GM21576 (cell line): ENCODE results near the gene CYP3A4.
"Not testable (repeated sequence)": the region's sequence is repeated elsewhere in the genome, so short reads cannot be mapped to it uniquely, and the experiment has no call there.

Experiments used
- ATAC-seq: cut with Tn5 transposase; IDR thresholded peaks from one replicate; pipeline ENCODE4 v1.9.1; 2021; ENCODE audit warnings: mild to moderate bottlenecking, moderate library complexity; ENCODE audit not compliant: unreplicated experiment

Gene CYP3A4

DNA sequence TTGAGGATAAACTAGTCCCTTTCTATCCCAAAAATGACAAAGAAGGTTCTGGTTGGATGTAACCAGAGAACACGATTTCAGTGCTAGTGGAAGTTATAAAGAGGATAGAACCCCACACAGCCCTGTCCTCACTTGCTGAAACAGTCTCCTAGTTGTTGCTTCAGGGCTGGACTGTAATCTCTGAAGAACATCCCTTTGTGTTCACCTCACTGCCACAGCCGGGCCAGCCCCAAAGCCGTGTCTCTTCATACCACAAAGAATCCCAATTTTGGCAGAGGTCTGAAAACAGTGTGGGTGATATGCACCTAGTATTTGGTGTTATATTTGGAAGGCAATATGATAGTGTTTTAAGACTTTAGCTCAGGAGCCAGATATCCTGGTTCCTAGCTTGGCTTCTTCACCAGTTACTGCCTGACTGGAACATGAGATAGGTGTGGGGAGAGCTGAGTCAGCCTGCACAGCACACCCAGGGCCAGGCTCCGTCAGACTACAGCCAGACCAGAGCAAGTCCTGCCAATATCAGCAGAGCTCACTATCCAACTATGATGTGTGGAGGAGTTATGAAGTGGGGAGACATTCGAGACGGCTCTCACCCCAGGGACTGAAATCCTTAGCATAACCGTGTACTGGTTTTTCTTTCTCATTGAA, 21.2 kb downstream of the CYP3A4 start:
- ATAC-seq: no peak

DNA sequence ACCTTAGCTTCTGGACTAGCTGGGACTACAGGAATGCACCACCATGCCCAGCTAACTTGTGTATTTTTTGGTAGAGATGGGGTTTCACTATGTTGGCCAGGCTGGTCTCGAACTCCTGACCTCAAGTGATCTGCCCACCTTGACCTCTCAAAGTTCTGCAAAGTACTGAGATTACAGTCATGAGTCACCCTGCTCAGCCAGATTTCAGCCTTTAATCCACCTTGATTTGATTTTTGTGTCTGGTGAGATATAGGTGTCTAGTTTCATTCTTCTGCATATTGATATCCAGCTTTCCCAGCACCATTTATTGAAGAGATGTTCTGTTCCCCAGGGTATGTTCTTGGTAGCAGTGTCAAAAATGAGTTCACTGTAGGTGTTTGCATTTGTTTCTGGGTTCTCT, 28.9 kb downstream of the CYP3A4 start:
- no peak for ATAC-seq

DNA sequence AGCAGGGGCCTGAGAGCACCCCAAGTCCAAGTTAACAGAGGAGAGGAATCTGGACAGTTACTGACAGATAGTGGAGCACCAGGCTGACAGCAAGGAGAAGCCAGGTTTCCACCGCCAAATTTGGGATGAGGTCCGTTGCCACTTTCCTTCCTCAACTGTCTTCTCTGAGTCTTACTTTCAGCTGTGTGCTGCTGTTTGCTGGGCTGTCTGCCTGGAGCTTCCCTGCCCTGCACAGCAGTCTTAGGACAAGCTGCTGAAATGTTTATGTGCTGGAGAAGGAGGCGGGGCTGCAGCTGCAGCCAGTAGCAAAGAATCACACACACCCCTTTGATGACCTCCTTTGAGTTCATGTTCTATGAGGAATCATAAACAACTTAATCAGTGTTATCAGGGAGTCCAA, 31.6 kb downstream of the CYP3A4 start:
- ATAC-seq: no peak

DNA sequence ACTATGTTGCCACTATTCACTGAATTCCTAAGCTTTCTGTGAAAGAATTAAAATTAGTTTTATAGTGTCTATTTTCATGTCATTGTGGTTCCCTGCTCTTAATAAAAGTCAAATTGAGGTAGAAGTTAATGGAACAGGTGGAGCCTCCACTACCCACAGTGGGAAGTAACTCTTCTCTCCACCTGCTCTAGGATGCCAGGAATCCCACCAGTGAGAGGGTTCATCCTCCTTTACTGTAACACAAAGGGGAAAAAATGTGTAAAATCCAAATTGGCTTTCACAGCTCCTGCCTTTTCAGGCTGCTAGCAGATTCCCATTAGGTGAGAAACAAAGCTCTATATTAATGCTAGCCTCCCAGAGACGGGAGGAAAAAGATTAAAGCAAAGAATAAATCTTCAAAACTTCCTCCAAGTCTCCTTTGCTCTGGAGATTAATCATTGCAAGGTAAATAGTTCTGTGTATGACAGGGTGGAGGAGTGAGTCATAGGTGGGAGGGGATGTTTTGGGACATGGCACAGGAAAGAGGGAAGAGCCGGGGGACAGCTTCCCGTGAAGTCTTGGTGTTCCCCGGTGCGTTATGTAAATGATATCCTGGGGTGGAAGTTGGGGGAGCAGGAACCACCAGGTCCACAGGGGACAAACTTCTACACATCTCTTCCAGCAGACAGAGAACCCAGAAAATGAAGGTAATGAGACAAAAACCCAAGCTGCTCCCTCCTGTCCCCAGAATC, 32.5 kb downstream of the CYP3A4 start:
- ATAC-seq: not testable (repeated sequence)

DNA sequence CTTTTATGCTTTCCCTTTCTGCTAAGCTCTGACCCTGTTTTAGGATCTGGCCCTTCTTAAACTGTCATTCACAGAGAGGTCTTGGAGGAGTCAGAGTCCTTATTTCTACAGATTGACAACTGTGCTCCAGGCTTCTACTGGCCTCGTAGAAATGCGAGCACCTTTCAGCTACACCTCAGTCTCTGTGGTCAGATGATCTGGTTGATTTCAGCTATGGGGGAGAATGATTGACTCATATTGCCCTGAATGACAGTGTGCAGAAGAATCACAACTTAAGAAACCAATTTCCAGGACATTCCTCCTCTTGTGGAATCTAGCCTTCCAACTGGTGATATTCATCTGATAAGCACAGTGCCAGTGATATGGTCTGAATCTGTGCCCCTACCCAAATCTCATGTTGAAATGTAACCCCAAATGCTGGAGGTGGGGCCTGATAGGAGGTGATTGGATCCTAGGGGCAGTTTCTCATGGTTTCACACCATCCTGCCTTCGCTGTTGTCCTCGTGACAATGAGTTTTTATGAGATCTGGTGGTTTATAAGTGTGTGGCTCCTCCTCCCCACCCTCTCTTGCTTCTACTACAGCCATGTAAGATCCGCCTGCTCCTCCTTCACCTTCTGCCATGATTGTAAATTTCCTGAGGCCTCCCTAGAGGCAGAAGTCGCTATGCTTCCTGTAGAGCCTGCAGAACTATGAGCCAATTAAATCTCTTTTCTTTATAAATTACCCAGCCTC, 35.0 kb downstream of the CYP3A4 start:
- ATAC-seq: no peak

DNA sequence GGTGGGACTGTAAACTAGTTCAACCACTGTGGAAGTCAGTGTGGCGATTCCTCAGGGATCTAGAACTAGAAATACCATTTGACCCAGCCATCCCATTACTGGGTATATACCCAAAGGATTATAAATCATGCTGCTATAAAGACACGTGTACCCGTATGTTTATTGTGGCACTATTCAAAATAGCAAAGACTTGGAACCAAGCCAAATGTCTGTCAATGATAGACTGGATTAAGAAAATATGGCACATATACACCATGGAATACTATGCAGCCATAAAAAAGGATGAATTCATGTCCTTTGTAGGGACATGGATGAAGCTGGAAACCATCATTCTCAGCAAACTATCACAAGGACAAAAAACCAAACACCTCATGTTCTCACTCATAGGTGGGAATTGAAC, 37.1 kb downstream of the CYP3A4 start:
- ATAC-seq: not testable (repeated sequence)

DNA sequence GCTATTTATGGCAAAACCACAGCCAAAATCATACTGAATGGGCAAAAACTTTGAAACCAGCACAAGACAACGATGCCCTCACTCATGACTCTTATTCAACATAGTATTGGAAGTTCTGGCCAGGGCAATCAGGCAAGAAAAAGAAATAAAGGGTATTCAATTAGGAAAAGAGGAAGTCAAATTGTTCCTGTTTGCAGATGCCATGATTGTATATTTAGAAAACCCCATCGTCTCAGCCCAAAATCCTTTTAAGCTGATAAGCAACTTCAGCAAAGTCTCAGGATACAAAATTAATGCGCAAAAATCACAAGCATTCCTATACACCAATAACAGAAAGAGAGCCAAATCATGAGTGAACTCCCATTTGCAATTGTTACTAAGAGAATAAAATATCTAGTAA, 38.6 kb downstream of the CYP3A4 start:
- not testable (repeated sequence) for ATAC-seq

DNA sequence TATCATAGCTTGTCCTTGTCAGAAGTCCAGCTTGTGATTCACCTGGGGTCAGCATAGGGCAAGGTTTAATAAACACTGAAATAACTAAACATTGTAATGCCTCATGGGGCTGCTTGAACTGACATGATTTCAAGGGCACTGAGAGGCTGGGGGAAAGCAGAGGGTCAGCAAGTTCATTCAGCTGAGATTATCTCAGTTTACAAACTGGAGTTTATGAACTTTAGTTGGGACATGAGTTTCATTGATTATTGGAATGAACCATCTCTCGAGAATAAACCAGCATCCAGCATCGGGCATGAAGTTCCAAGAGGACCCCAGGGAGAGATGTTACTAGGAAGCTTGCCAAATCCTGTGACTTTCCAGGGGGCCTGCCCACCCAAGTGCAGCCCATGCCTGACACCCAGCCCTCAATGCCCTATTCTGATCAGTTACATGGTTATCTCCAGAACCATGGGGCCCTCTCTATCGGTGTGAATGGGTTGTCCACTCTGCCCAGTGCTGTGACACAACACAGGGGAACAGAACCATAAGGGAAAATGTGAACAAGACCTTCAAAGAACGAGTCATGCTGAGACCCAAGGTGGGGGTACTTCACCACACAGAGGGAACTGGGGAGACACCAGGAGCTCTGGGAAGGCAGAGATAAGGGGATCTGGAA, 41.1 kb downstream of the CYP3A4 start:
- ATAC-seq: no peak

DNA sequence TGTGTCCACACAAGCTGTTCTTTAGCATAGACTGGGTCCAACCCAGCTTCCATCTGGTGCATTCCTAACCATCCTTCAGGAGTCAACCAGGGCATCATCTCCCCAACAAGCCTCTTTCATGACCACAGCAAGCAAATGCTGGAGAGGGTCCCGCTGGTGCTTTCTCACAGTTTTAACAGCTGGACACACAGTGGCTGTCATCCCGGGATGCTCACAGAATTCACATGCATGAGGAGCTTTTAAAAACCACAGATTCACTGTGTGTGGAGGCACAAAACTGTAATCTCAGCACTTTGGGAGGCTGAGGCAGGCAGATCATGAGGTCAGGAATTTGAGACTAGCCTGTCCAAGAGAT, 42.6 kb downstream of the CYP3A4 start:
- no peak for ATAC-seq

DNA sequence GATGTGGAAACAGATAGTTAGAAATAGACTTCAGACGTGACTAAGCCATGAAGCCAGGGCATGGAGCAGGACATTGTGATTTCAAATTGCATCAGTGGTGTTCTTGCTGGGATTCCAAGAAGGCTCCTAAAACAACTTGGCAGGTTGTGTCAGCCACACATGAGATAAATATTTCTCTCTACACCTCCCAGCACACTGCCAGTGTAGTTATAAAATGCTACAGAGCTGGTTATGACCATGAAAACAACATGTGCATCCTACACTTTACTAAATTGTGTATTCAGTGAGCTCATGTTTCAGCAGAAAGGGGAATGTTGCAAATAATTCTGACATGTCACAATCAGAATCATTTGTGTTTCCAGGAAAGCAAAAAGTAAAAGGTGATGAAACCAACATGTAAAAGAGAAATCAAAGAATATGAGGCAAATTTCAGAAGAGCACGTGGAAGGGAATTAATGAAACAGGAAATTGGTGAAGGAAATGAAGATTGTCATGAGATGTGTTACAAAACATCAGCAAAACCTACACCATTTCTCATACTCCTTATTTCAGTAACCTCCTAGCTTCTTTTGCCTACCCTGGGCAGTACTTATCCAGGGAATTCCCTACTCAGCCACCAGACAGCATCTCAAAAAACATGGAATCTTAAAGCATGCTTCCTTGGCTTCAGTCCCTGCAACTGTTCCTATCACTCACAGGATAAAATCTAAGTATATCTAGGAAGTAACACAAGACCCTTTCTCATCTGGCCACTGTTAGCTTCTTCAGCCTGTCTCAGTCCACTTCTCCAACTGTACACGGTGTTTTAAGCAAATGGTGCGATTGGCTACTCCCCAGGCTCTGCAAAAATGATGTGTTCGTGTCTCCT, 43.2 kb downstream of the CYP3A4 start:
- no peak for ATAC-seq

DNA sequence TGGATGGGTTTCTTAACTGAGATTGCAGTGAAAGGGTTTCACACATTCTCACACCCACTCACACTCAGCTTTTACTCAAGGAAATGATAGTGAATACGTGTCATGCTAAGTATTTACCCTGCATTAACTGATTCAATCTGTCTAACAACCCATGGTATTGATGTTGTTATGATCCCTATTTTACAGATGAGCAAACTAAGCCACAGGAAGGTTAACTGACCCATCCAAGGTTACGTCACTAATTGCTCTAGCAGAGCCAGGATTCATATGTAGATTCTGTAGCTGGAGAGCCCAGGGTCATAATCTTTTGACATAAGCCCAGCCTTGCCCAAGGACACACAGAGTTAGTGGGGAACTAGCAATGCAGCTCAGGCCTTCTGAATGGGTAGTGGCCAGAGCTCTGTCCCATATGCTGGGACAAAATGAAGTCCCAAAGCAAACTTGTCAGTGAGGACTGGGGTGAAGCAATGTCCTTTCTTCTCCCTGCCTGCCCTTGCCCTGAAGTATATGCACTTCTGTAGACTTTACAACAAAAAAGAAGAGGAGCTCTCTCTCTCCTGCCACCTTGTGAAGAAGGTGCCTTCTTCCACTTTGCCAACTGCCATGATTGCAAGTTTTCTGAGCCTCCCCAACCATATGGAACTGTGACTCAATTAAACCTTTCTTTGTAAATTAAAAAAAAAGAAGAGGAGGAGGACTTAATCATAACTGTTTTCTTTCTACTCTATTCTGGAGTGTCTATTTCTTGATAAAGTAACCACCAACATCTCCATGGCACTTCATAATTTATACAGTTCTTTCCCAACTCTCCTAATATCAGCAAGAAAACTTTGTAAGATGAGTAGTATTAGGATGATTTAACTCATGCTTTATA, 44.0 kb downstream of the CYP3A4 start:
- ATAC-seq: no peak

DNA sequence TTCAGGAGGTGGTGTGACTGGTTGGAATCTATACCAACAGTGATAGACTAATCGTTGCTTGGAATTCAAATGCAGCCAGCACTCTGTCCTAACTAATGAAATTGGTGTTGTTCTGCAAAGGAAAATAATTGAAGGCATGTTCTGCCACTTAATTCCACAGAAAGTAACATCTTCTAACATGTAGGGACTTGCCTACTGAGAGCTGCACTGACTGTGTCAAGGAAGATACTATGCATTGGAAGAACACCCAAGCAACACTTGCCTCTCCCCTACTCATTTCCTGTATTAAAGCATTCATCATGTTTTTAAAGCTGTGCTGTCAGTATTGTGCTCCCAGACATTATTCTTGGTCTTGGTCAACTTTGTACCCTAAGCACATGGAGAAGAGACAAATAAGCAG, 46.3 kb downstream of the CYP3A4 start:
- ATAC-seq: no peak

DNA sequence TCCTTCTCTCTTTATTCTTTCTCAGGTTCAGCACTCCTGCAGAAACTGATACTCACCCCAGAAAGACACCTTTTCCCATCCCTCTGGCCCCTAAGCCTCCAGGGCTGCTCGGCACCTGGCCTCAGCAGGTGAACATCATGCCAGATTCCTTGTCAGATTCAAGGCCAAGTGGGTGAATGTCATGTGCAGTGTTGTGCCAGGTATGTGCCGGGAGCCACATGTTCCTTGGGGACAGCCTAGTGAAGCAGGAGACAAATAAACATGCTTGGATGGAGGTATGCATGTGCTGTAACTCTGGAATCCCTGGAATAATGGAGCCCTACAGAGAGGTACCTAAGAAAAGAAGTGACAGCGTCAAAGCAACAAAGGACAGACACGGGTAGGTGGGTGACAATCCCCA, 47.3 kb downstream of the CYP3A4 start:
- ATAC-seq: not testable (repeated sequence)

DNA sequence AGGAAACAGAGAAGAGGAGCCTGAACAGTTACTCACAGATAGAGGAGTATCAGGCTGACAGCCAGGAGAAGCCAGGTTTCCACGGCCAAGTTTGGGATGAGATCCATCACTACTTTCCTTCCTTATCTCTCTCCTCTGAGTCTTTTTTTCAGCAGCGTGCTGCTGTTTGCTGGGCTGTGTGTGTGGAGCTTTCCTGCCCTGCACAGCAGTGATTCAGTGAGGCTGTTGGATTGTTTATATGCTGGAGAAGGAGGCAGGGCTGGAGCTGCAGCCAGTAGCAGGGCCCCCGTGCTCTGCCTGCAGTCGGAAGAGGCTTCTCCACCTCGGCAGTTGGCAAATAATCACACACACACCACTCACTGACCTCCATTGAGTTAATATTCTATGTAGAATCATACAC, 49.0 kb downstream of the CYP3A4 start, which contains the start of gene CYP3A7:
Gene CYP3A7, minus strand, starts transcription at position 210 of the 400 bp plus-strand sequence. Its CDS starts 103 bp downstream, at position 107.
- no peak for ATAC-seq

DNA sequence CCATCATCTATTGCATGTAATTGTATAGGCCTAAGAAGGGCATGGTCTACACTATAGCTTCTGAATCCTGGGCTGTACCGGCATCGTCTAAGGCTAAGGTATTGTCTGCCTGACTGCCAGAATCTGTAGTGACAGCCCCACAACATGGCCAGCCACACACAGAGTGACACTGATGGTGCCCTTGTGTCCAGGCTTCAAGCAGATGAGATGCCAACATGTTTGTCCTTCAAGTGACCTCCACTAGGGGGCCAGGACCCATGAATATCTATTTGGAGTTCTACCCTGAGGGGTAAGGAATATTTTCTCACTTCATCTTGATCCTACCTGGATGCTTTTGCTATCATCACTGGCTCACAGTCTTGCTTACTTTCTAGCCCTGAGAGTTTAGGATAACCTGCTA, 50.5 kb downstream of the CYP3A4 start:
- ATAC-seq: no peak

DNA sequence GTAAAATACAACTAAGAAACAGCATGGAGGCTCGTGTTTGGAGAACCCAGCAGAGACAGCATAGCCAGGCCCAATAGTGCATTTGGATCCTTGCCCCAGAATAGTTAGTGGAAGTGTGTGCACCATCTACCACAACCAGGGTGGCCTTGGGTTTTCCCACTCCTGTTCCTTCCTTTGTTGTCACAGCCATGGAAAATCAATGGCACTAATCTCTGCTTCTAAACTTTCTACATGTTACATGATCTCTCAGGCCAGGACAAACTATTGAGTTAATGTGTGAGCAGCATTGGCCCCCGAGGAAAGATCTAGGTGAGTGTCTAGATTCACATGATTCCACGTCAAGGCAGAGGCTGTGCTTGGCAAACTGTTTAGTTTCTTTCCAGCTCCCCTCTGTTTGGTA, 51.0 kb downstream of the CYP3A4 start:
- no peak for ATAC-seq

DNA sequence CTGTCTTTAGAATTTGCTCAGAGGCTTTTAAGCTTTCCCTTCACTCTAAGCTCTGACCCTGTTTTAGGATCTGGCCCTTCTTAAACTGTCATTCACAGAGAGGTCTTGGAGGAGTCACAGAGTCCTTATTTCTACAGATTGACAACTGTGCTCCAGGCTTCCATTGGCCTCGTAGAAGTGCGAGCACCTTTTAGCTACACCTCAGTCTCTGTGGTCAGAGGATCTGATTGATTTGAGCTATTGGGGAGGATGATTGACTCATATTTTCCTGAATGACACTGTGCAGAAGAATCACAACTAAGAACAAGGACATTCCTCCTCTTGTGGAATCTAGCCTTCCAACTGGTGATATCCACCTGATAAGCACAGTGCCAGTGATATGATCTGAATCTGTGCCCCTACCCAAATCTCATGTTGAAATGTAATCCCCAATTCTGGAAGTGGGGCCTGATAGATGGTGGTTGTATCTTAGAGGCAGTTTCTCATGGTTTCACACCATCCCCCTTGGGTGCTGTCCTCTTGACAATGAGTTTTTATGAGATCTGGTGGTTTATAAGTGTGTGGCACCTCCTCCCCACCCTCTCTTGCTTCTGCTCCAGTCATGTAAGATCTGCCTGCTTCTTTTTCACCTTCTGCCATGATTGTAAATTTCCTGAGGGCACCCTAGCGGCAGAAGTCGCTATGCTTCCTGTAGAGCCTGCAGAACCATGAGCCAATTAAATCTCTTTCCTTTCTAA, 52.2 kb downstream of the CYP3A4 start:
- ATAC-seq: no peak

DNA sequence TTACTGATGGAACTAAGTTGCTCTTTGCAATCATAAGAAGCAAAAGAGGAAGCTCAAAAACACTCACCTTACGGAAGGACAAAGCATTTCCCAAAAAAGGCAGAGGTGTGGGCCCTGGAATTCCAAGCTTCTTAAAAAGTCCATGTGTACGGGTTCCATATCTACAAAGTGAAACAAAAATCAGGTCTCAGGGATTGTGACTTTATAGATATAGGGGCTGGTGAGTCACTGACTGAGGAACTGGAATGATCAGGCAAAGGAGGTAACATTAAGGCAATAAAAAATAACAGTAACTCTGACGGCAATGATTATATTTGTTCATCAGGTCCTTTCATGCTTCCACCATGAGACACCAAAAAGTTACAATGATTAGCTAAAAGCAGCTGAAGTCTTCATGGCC, 53.0 kb downstream of the CYP3A4 start:
- ATAC-seq: no peak

DNA sequence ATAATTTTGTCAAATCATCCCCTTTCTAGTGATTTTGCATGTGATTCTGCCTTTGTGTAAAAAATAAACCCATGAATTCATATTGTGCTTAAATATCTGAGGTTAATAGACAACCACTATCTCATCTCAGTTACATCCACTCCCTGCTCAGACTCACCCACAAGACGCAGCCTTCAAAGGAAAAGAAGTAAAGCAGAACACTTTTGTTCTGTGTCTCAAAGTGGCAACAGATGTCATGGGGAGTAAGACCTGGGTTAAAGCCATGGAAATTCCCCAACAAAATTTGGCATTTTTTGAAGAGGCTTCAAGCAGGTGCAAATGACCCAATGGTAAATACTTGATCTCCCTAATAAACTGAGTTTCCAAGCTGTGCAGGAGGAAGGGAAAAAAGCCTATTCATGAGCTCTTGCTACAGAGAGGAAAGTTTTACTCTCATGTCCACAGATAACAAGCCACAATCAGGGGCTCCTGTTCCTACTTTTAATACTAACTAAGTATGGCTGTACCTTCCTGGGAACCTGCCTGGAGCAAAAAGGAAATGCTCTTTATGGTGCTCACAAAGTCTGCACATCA, 53.7 kb downstream of the CYP3A4 start:
- ATAC-seq: no peak
